ENCODE data around the gene ATIC. TPM values are rescaled to one million over a fixed set of nuclear protein-coding genes. Genes with fewer than 3 reads are reported as not detected.
A peak's percentile ranks its signal among the peaks of the same experiment; 100 is the strongest.
"Not testable (repeated sequence)": the region's sequence is repeated elsewhere in the genome, so short reads cannot be mapped to it uniquely, and the experiment has no call there.

ATIC gene
- polyA plus RNA-seq, 2 of the 4 experiments (the other 2 are of a cell fraction): 298 to 328 TPM

GRCh38 chr2:215301994-215302393, 9.9 kb upstream of the ATIC start:
- Histone ChIP-seq H3K9me3 (peaks cover 13% of the 10 kb centered on the region; the same call in 2 of the 3 replicates), H3K4me3 (no peak overlapping the region), H3K4me1 (peaks cover 13% of the 10 kb centered on the region), H3K27ac (no peak overlapping the region), H3K4me2 (no peak overlapping the region)
- ATAC-seq: no peak
- CTCF ChIA-PET: no interaction called here
- WGBS (ENCODE audit: missing lambda C conversion rate): 17% methylated on average over 2 of the region's 2 CpGs
- FAIRE-seq: no peak
- no peak for DNase-seq (ENCODE audit: low read depth in 1 of 2, low spot score in 1 of 2)
- no peak for TF ChIP-seq HES2 (IDR thresholded peaks at IDR 0.05)
- TF ChIP-seq ZSCAN20 (CRISPR knock-in tag; IDR thresholded peaks at IDR 0.05): no peak
- TF ChIP-seq PBX3 (IDR thresholded peaks at IDR 0.05): no peak
- TF ChIP-seq RFX5 (IDR thresholded peaks at IDR 0.05): no peak
- no peak for TF ChIP-seq MAX (IDR thresholded peaks at IDR 0.05)
- no peak for TF ChIP-seq GATA3 (IDR thresholded peaks at IDR 0.05; ENCODE audit: borderline replicate concordance)
- POLR2A ChIA-PET: no interaction called here

GRCh38 chr2:215311259-215311624, 617 bp upstream of the ATIC start:
- Histone ChIP-seq H3K4me3 (peak overlapping the region; percentile 81), H3K27ac (peak overlapping the region; percentile 98 to 99), H3K4me1 (peaks cover 19% of the 10 kb centered on the region), H3K4me2 (peak overlapping the region; percentile 87)
- not testable (repeated sequence) for H3K9me3 ChIP-seq, FAIRE-seq
- DNase-seq (ENCODE audit: low read depth in 1 of 2, low spot score in 1 of 2) (peak in 1 of 2 experiments; percentile 26), ATAC-seq (peak in 1 of 2 experiments; percentile 33; a peak in 3 of 6 replicates)
- 17% methylated on average over 13 of the region's 13 CpGs for WGBS (ENCODE audit: missing lambda C conversion rate)
- POLR2A ChIA-PET: interaction anchor here (0.7 to 1.7 kb wide), 9 partner anchors 13 to 1939 kb away, joined by 3 to 14 read pairs (median 4); no protein-coding TSS in a partner anchor
- CTCF ChIA-PET: interaction anchor here (1.3 to 1.8 kb wide), 2 partner anchors 9 to 621 kb away, joined by 5 to 7 read pairs; no protein-coding TSS in a partner anchor

GRCh38 chr2:215313255-215313613, 1.4 kb downstream of the ATIC start:
- Histone ChIP-seq H3K4me3 (peak overlapping the region; percentile 81), H3K27ac (peak overlapping the region; percentile 98 to 99), H3K4me1 (peaks cover 19% of the 10 kb centered on the region), H3K4me2 (peak overlapping the region; percentile 91), H3K9me3 (no peaks in the 10 kb centered on the region)
- ATAC-seq: no peak
- POLR2A ChIA-PET: no interaction called here
- CTCF ChIA-PET: no interaction called here
- FAIRE-seq: no peak
- TF ChIP-seq ELK1 (IDR thresholded peaks at IDR 0.05; ENCODE audit: low read depth, low read length) (no peak), ESRRA (IDR thresholded peaks at IDR 0.05; ENCODE audit: borderline replicate concordance, low read length) (no peak), JUNB (IDR thresholded peaks at IDR 0.05) (no peak), REST (IDR thresholded peaks at IDR 0.05) (no peak), POLR2AphosphoS2 (conservative IDR thresholded peaks at IDR 0.05; ENCODE audit: low read length) (no peak), CEBPB (IDR thresholded peaks at IDR 0.05) (no peak), RFX5 (IDR thresholded peaks at IDR 0.05) (no peak), SMC3 (IDR thresholded peaks at IDR 0.05) (no peak), SREBF2 (IDR thresholded peaks at IDR 0.05) (no peak), ATOH8 (CRISPR knock-in tag; IDR thresholded peaks at IDR 0.05; ENCODE audit: low read depth) (no peak), PBX3 (IDR thresholded peaks at IDR 0.05) (no peak), HOXB13 (CRISPR knock-in tag; IDR thresholded peaks at IDR 0.05; ENCODE audit: low read depth) (no peak), HES2 (IDR thresholded peaks at IDR 0.05) (no peak), RARB (CRISPR knock-in tag; IDR thresholded peaks at IDR 0.05) (no peak), CBX8 (IDR thresholded peaks at IDR 0.05) (no peak), POLR2A (IDR thresholded peaks at IDR 0.05; ENCODE audit: low read length) (no peak), KDM5A (IDR thresholded peaks at IDR 0.05) (no peak), TP53 (CRISPR knock-in tag; IDR thresholded peaks at IDR 0.05) (no peak), CBX2 (IDR thresholded peaks at IDR 0.05; ENCODE audit: borderline replicate concordance, low read depth) (no peak)
- DNase-seq (ENCODE audit: low read depth in 1 of 2, low spot score in 1 of 2): peak in 1 of 2 experiments; percentile 20
- WGBS (ENCODE audit: missing lambda C conversion rate): 65% methylated on average over 4 of the region's 4 CpGs

Data from A549 (cell line).